ENCODE data around the gene RALGAPA1.
"Not testable (repeated sequence)": the region's sequence is repeated elsewhere in the genome, so short reads cannot be mapped to it uniquely, and the experiment has no call there.

RALGAPA1 gene

DNA sequence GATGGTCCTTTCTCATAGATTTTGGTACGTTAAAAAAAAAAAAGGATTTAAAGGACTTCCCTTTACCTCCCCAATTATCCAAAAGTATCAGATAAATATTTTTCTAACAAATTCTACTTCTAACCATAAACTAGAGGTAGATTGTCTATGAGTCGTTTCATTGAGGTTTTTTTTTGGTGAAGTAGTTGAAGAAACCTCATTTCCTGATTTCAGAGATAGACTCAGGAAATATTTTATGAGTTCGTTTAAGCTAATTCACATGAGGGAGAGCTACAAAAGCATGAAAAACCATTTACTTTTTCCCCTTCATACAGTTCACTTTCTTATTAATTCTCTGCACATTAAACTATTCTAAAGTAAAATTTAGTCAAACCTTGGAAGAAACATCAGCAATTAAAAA, 112.5 kb downstream of the RALGAPA1 start:
- no peak for DNase-seq (ENCODE audit: low spot score)

- DNase-seq (ENCODE audit: low spot score), result no peak
Measured at GRCh38 chr14:35696119-35696518, 113.0 kb downstream of the RALGAPA1 start.

DNA sequence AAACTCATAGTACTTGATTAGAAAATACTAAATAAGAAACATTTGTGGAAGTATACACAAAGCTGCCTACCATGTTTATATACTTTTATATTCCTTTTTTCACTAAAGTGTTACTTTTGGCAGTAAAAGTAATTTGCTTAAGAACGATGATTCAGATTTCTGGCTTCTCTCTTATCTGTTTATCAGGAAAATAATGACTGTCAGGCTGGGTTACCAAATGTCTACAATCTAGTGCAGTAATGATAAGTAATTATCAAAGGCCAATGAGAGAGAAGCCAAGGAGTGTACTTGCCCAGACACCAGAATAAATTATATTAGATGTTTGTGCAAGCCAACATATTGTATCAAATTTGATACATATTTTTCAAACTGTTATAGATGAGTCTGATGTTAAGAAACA, 113.4 kb downstream of the RALGAPA1 start:
- DNase-seq (ENCODE audit: low spot score), result no peak

DNA sequence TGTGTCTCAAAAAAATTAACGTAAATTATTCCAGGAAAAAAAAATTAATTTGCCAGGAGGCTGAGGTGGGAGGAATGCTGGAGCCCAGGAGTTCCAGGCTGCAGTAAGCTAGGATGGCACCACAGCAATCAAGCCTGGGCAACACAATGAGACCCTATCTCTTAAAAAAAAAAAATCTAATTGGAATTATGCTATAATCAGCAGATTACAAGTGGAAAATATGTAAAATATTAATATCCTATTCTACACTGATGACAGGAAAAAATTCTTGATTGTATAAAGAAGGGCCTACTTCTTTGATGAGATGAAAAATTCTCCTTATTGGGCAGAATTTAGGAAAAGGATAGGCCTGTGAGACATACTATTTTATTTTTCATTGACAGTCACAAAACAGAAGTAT, 114.0 kb downstream of the RALGAPA1 start:
- no peak for DNase-seq (ENCODE audit: low spot score)

GRCh38 chr14:35689000-35689460, 120.1 kb downstream of the RALGAPA1 start:
- DNase-seq (ENCODE audit: low spot score), result no peak

DNA sequence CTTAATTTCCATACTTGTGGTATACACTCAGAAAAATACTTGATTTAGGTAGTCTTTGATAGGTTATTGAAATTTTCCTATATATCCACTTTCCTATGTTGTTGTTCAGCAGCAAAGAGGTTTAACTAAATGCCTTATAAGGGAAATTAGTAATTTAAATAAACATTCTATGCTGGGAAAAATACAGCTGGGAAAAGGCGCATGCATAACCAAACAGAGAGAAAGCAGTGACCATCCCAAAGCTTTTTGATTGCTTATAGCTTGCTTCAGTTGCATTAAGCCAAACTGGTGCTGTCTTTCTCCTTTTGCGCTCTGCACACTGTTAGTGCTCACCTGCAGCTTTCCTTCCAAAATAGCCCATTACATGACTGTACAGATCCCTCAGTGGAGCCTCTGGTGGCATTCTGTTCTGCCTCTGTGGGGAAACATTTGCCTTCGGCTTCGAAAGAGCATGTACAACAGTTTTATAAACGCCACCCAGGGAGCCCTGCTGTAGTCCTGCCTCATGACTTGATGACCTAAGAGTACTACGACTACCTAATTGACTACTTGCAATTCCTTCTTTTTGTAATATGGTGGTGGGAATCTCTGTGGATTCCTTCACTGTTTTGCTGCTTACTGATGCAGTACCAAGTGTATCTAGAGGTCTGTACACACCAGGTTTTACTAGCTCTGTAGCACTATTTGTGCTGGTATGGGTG, 120.8 kb downstream of the RALGAPA1 start:
- DNase-seq (ENCODE audit: low spot score), result no peak

DNA sequence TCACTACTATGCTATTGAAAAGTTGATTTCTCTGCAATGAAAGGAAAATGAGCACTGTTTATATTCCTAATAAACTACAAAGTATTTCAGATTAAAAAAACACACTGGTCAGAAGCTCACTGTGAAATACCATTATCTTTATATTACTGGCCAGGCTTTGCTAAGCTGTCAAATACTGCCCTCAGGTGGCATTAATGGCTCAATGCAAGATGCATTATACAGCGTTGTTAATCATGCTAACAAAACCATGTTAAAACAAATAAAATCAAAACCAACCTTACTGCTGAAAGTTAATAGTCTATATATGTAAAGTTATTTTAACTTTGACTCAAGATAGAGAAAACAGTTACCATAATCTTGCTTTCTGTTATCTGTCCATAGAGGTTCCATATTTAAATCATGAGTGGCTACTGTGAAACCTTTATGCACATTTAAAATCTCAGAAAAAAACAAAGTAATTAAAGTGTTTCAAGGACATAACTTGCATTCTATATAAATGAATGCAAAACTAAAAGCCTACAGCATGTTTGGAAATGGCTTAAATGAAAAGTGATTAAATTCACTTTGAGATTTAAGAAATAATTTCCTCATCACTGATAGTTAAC, 121.7 kb downstream of the RALGAPA1 start:
- peak; percentile 63 for DNase-seq (ENCODE audit: low spot score)

DNA sequence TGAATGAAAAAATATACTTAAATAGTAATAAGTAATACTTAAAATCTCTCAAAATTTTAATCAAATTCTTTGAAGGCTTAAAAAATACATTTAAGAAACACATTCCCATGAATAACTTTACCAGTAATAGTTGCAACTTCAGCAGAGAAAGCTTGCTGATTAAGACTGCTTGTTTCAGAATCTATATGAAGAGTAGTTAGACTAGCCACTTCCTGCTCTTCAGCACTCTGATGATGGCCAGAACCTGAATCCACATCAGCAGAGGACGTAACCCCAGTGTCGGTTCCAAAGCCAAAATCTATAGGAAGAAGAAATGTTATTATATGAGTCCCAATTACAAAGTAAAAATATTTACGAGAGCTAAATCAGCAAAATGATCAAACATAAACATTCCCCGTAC, 125.4 kb downstream of the RALGAPA1 start:
- not testable (repeated sequence) for DNase-seq (ENCODE audit: low spot score)

DNA sequence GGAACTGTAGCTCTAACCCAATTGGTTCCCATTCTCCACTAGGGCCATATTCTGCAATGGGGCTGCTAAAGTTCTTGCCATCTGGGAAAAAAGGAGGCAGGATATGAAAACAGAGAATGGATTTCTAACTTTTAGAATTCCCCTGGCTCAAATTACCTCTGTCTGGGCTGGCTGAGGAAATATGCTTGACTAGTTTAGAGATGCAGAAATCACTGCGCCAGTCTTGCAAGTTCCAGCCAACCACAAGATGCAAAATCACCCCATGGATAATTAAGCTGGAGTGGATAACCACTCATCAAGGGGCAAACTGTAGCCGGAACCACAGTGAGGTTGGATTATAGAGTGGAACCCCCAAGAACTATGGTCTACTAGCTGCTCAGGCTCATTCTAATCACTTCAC, 126.3 kb downstream of the RALGAPA1 start:
- DNase-seq (ENCODE audit: low spot score), result peak; percentile 60

DNA sequence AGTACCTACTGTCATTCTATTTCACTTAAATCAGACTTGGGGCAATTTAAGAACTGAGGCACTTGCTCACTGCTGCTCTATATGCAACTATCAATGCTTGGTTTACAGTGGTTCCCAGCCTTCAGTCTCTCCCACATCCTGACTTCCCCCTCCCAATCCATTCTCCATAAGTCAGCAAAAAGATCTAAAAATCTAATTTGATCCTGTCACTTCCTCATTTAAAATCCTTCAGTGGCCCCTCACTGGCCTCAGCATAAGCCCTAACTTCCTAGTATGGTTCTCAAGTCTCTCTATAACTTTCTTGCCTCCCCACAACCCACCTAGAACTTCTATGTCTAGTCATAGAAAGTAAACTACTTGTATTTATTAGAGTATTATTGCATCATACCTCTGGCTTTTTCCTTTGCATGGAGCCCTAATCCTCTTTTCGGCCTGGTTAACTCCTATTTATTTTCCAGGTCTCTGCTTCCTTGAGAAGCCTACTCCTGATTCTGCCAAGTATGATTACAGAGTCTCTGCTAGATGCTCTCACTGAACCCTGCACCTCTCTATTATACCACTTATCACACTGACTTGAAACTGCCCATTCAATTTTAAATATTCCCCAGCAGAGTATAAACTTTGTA, 130.6 kb downstream of the RALGAPA1 start:
- DNase-seq (ENCODE audit: low spot score), result no peak

DNA sequence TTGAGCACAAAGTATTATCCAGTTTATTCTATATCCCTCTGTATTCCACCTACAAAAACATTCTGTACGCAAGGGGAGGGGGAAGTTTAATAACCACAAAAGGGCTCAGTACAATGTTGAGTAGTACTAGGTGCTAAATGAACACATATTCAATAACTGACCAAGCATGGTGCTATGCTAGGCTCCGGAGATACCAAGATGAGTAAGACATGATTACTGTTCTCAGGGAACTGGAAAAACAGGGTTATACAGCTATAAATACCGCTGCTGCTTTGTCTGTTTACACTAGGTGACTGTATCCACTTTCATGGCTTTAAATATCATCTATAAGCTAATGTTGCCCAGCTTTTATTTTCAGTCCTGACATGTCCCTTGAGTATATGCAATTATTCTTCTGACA, 139.3 kb downstream of the RALGAPA1 start:
- DNase-seq (ENCODE audit: low spot score), result peak; percentile 82

GRCh38 chr14:35666429-35667043, 142.6 kb downstream of the RALGAPA1 start:
- no peak for DNase-seq (ENCODE audit: low spot score)

- no peak for DNase-seq (ENCODE audit: low spot score)
Measured at GRCh38 chr14:35661875-35662274, 147.2 kb downstream of the RALGAPA1 start.

- no peak for DNase-seq (ENCODE audit: low spot score)
Measured at GRCh38 chr14:35653045-35653444, 156.1 kb downstream of the RALGAPA1 start.

DNA sequence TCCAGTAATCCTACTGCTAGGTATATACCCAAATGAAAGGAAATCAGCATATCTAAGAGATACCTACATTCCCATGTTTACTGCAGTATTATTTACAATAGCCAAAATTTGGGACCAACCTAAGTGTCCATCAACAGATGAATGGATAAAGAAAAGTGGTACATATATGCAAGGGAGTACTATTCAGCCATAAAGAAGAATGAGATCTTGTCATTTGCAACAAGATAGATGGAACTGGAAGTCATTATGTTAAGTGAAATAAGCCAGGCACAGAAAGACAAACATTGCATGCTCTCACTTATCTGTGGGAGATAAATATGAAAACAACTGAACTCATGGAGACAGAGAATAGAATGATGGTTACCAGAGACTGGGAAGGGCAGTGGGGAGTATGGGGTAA, 165.6 kb downstream of the RALGAPA1 start:
- DNase-seq (ENCODE audit: low spot score), result no peak

GRCh38 chr14:35637851-35638250, 171.2 kb downstream of the RALGAPA1 start:
- DNase-seq (ENCODE audit: low spot score), result no peak

GRCh38 chr14:35637269-35637668, 171.8 kb downstream of the RALGAPA1 start:
- DNase-seq (ENCODE audit: low spot score), result no peak

- DNase-seq (ENCODE audit: low spot score), result no peak
Measured at GRCh38 chr14:35632676-35633075, 176.4 kb downstream of the RALGAPA1 start.

- DNase-seq (ENCODE audit: low spot score), result no peak
Measured at GRCh38 chr14:35632271-35632670, 176.8 kb downstream of the RALGAPA1 start.

GRCh38 chr14:35631071-35631805, 177.9 kb downstream of the RALGAPA1 start:
- DNase-seq (ENCODE audit: low spot score), result no peak

DNA sequence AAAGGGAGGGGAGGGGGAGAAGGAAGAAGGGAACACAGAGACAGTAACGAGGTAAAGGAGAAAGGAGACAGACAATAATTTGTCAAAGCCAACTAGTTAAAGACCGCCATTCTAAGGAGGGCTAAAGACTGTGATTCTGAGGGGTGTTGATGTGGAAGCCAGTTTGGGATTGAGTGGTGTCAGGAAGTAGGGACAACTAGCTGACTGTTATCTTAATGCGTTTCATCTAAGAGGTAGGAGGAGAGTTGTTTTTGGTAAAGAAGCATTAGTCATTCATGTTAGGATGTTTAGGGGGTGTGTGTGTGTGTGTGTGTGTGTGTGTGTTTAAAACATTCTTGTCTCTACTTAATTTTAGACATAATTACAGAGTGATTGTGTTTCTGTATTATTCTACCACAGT, 180.1 kb downstream of the RALGAPA1 start:
- no peak for DNase-seq (ENCODE audit: low spot score)

GRCh38 chr14:35626947-35627346, 182.1 kb downstream of the RALGAPA1 start:
- not testable (repeated sequence) for DNase-seq (ENCODE audit: low spot score)

Data from kidney tubule cell (primary cell).